ENCODE data around the gene PGLYRP4. TPM values are rescaled to one million over a fixed set of nuclear protein-coding genes. Genes with fewer than 3 reads are reported as not detected.
"Not testable (repeated sequence)": the region's sequence is repeated elsewhere in the genome, so short reads cannot be mapped to it uniquely, and the experiment has no call there.

Gene PGLYRP4
- total RNA-seq, 1 donor from 2014 or later, result 4.3 TPM

GRCh38 chr1:153337980-153338853 lies 10.4 kb downstream of the PGLYRP4 start:
- DNase-seq, result no peak

GRCh38 chr1:153336650-153337049 lies 12.0 kb downstream of the PGLYRP4 start:
- no peak for DNase-seq

DNA sequence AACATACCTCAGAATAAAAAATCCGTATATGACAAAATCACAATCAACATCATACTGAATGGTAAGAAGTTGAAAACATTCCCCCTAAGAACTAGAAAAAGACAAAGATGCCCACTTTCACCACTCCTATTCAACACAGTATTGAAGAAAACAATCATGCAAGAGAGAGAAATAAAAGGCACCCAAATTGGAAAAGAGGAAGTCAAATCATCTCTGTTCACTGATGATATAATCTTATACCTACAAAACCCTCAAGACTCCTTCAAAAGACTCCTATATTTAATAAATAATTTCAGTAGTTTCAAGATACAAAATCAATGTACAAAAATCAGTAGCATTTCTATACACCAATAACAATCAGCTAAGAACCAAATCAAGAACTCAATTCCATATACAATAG lies 14.7 kb downstream of the PGLYRP4 start:
- no peak for DNase-seq

GRCh38 chr1:153324912-153325311 lies 23.7 kb downstream of the PGLYRP4 start:
- no peak for DNase-seq

GRCh38 chr1:153322568-153322967 lies 26.1 kb downstream of the PGLYRP4 start:
- DNase-seq, result no peak

DNA sequence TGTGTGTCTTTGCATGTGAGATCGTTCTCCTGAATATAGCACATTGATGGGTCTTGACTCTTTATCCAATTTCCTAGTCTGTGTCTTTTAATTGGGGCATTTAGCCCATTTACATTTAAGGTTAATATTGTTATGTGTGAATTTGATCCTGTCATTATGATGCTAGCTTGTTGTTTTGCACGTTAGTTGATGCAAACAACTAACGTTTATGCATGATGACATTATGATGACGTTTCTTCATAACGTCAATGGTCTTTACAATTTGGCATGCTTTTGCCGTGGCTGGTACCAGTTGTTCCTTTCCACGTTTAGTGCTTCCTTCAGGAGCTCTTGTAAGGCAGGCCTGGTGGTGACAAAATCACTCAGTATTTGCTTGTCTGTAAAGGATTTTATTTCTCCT lies 30.5 kb downstream of the PGLYRP4 start:
- DNase-seq, result not testable (repeated sequence)

DNA sequence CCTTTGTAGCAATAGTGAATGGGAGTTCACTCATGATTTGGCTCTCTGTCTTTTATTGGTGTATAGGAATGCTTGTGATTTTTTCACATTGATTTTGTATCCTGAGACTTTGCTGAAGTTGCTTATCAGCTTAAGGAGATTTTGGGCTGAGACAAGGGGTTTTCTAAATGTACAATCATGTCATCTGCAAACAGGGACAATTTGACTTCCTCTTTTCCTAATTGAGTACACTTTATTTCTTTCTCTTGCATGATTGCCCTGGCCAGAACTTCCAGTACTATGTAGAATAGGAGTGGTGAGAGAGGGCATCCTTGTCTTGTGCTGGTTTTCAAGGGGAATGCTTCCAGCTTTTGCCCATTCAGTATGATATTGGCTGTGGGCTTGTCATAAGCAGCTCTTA lies 32.6 kb downstream of the PGLYRP4 start:
- not testable (repeated sequence) for DNase-seq

DNA sequence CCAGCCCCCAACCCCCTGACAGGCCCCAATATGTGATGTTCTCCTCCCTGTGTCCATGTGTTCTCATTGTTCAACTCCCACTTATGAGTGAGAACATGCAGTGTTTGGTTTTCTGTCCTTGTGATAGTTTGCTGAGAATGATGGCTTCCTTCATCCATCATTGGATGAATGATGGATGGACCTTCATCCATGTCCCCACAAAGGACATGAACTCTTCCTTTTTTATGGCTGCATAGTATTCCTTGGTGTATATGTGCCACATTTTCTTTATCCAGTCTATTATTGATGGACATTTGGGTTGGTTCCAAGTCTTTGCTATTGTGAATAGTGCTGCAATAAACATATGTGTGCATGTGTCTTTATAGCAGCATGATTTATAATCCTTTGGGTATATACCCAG lies 34.3 kb downstream of the PGLYRP4 start:
- DNase-seq, result not testable (repeated sequence)

- no peak for DNase-seq
Measured at GRCh38 chr1:153313288-153313687, 35.4 kb downstream of the PGLYRP4 start.

GRCh38 chr1:153312570-153313186 lies 36.0 kb downstream of the PGLYRP4 start, which contains the start of gene PGLYRP3:
Gene PGLYRP3 (minus strand): TSS chr1:153312952. CDS start chr1:153310665, 2,287 bp downstream.
- DNase-seq, result no peak

DNA sequence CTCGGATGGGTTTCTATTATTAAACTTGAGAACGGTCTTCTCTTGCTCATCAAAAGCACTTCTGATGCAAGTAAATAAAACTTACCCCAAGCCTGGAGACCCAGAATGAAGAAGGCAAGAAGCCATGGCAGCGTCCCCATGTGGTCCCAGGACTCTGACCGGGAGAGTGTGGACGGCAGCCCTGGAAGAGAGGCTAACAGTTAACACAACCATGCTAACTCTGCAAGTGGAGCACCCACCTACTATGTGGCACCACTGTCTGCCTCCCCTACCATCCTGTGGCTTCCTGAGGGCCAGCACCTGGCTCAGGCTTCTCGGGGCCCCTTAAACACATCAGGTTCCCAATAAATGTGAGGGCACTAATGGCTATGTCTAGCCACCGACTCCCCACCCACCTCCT lies 38.1 kb downstream of the PGLYRP4 start:
- no peak for DNase-seq

- no peak for DNase-seq
Measured at GRCh38 chr1:153309441-153309840, 39.2 kb downstream of the PGLYRP4 start.

DNA sequence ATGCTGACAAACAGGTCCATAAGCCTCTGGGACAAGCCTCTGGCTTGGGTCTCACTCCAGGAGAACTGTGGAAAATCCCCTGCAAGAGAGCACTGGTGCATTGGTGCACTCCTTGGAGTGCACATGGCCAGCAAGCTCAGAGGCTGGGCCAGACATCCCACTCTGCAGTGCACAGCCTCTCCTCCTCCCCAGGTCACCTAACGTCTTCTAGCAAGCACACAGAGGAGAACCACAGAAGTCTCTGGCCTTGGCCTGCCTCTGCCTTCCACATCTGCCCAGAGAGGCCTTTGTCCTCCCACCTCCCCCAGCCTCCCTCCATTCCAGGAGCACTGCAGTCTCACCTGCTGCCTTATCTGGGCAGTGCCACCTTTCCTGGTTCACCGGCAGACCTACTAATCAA lies 40.1 kb downstream of the PGLYRP4 start:
- no peak for DNase-seq

- no peak for DNase-seq
Measured at GRCh38 chr1:153307221-153307600, 41.4 kb downstream of the PGLYRP4 start.

DNA sequence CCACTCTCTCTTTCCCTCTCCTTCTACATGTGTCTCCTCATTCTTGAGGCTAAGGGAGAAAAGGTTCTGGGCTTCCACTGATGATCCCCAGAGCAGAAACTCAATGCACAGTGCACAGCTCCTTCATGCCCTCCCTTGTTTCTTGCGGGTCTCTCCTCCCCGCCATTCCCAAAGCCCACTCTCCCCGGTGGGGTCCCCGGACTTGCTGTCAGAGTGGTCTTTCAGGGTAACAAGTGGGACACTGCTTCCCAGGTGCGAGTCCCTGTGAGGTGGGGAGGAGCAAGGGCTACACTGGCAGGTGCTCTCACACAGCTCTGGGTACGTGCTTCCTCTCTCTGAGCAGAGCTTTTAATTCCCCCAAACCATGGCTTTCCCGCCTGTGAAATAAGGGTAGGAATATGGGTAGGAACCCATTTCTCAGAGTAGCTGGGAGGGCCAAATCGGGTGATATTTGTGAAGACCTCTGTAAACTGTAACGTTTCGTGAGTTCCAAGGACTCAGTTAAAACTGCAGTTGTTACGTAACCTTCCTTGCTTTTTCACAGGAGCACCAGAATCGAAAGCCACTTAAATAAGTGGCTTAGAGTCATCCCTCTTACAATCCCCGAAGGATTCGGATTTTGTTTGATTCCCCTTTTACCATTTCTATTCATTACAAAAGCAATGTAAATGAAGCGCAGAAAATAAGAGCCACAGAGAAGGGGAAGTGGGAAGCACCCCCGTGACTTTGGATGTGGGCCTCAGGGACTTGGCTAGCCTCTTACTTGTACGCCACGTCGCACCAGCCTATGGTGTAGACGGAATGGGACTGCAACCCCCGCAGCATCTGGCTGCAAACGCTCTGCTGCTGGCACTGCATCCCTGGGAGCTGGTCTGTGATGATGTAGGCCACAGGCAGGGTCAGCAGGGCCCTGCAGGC lies 42.1 kb downstream of the PGLYRP4 start:
- no peak for DNase-seq

GRCh38 chr1:153305682-153306081 lies 43.0 kb downstream of the PGLYRP4 start:
- DNase-seq, result no peak

DNA sequence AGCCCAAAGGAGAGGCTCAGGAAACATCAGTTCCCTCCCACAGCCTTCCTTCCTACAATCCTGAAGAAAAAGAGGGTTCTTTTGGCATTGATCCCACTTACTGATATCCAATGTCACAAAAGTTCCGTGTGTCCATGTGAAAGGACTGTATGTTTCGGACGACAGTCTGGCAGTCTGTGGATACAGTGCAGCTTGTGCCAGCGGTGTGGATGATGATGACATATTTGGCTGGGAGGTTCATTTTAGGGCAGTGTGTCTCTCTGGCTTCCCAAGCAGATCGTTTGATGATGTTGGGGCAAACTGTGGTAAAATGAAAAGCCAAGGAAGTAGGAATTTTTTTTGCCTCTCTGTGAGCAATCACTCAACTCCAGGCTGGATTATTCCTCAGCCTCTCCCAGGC lies 46.3 kb downstream of the PGLYRP4 start:
- DNase-seq, result no peak

GRCh38 chr1:153293851-153294250 lies 54.8 kb downstream of the PGLYRP4 start:
- DNase-seq, result no peak

- no peak for DNase-seq
Measured at GRCh38 chr1:153293480-153293775, 55.2 kb downstream of the PGLYRP4 start.

DNA sequence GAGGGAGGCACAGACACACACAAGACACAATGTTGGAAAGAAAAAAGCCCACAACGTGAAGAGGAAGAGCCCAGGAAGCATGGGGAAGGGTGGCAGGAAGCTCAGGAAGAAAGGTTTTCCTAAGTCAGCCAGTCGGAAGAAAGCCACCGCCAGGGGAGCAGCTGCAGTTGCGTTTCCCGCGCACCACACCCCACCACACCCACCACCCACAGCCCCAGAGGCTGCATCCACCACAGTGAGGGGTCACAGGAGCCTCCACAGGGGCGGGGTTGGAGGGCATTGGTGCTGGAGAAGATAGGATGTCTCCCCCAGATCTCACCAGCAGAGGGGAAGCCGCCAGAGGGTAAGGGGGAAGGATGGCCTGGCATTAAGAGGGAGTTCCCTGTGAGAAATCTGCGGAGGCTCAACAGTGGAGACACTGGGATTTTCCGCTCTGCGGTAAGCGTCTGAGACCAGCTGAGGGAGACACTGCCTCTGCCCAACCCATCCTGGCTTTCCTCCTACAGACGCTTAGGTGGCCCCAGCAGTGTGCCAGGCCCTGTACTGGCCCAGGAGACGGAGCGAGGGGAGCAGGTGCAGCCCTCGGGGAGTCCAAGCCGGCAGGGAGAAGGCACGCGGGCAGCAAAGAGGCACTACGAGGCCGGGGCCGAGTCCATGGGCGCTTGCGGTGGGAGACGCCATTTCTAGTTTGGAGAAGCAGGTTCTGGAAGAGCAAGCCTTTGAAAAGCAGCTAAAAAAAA lies 55.7 kb downstream of the PGLYRP4 start:
- no peak for DNase-seq

DNA sequence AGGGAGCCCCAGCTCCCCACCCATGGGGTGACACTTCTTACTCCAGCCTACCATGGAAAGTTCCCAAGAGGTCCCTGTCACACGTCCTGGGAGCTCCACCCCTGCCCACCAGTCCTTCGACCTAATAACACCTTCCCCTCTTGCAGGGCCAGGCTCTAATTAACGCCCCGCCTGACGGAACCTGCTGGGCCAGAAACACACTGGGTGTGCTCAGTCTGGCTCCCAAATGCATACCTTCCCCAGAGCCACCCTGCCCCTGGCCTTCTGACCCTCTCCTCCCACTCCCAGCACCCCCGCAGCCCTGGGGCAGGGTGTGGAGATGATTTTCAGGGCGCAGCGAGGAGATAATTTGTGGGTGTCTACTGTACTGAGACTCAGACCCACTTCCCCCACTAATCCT lies 56.5 kb downstream of the PGLYRP4 start:
- DNase-seq, result no peak

DNA sequence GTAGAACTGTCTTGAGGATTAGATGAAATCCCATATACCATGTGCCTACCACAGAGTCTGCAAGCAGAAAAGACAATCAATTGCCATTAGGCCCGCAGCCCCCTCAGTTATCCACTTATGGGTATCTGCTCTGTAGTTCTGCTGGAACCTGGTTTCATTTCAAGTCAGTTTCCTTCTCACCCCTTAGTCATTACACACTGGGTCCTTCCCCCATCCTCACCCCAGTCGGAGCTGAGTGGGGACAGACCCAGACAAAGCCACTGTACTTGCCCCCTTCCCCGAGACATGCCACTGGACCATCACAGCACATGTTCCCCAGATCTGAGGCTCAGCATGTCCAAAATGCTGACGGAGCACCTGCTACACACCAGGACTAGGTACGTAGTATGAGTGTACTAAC lies 57.1 kb downstream of the PGLYRP4 start:
- no peak for DNase-seq

All from skin of body (tissue), 2 donors.